ENCODE measurements around the gene IQGAP2.

The IQGAP2 gene

GRCh38 chr5:76729373-76730290 is 326.5 kb downstream of the IQGAP2 start:
- DNase-seq, result no peak

- DNase-seq, result no peak
These were observed 329.4 kb downstream of the IQGAP2 start for GRCh38 chr5:76732405-76733048.

GRCh38 chr5:76733049-76733417 is 329.9 kb downstream of the IQGAP2 start:
- no peak for DNase-seq

GRCh38 chr5:76735762-76736545 is 332.9 kb downstream of the IQGAP2 start:
- no peak for DNase-seq

DNA sequence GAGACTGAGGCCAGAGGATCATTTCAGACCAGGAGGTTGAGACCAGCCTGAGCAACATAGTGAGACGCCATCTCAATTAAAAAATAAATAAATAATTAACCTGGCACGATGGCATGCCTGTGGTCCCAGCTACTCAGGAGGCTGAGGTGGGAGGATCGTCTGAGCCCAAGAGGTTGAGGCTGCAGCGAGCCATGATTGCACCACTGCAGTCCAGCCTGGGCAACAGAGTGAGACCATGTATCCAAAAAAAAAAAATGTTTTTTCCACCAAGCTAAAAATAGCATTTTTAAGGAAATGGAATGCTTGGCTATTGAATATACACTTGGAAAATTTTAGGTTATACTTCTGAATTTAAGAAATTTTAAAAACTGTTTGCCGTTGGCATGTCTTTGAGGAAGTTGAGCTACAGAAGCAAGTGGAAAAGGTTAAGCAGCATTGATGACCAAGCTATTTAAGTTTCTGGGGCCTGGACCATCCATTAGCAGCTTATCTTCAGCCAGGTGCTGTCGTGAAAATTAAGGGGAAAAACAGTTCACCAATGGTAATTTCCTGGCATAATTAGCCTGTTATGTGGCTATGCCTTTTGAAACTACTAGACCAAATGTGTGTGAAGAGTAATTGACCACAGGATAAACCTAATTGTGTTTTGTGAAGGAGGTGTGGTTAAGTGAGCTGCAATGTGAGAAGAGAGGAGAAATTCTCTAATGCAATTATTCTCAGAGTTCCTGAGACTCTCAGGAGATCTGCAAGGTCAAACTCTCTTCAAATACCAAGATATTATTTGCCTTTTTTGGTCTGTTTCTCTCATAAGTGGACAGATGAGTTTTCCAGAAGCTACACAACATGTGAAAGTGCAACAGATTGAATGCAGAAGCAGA is 333.8 kb downstream of the IQGAP2 start:
- peak; percentile 63 for DNase-seq

DNA sequence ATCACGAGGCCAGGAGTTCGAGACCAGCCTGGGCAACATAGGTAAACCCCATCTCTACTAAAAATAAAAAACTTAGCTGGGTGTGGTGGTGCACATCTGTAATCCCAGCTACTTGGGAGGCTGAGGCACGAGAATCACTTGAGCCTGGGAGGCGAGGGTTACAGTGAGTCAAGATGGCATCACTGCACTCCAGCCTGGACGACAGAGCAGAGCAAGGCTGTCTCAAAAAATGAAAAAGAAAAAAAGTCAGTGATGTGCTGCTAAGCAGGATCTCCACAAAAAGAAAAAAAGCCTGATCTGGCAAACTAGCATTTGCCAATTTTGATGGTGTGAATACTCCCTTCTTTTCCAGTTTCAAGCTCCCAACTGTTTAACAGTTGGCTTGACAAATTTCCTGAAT is 334.8 kb downstream of the IQGAP2 start:
- DNase-seq, result peak; percentile 12

- peak; percentile 24 for DNase-seq
These were observed 338.4 kb downstream of the IQGAP2 start for GRCh38 chr5:76741506-76741905.

GRCh38 chr5:76742583-76742982 is 339.5 kb downstream of the IQGAP2 start:
- DNase-seq, result no peak

GRCh38 chr5:76744632-76745031 is 341.5 kb downstream of the IQGAP2 start:
- no peak for DNase-seq

DNA sequence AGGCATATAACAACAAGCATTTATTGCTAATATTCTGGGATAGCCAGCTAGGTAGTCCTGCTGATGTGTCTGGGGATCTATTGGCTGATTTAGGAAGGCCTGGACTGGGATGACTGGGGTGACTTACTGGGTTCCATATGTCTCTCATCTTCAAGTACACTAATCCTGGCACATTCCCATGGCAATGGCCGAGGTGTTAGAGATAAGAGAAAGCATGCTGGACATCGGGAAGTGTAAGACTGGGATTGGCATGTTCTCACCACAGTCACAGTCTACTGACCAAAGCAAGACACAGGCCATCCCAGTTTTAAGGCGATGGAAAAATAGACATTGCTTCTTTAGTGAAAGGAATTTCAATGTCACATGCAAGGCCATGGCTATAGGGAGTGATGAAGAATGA is 342.6 kb downstream of the IQGAP2 start:
- no peak for DNase-seq

- no peak for DNase-seq
These were observed 343.6 kb downstream of the IQGAP2 start for GRCh38 chr5:76746677-76747076.

GRCh38 chr5:76747706-76748105 is 344.6 kb downstream of the IQGAP2 start:
- no peak for DNase-seq

GRCh38 chr5:76751291-76751690 is 348.2 kb downstream of the IQGAP2 start:
- DNase-seq, result no peak

DNA sequence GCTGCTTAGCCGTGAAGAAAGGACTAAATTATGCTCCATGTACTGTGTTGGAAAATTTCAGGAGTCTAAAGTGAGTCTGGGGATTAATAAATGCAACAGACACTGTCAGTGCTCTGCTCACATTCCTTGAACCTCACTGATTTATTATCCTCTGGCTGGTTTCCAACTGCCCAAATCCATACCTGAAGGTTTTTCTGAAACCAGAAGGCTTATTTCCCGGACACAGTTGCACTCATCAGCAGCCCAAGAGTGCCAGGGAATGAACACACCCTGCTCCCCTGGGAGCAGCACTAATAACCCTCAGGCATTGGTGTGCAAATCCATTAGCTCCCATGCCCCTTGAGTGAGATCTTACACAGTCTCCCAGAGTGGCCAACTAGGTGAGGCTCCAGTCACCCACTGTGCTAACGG is 351.6 kb downstream of the IQGAP2 start:
- no peak for DNase-seq

- DNase-seq, result no peak
These were observed 352.9 kb downstream of the IQGAP2 start for GRCh38 chr5:76755779-76756637.

DNA sequence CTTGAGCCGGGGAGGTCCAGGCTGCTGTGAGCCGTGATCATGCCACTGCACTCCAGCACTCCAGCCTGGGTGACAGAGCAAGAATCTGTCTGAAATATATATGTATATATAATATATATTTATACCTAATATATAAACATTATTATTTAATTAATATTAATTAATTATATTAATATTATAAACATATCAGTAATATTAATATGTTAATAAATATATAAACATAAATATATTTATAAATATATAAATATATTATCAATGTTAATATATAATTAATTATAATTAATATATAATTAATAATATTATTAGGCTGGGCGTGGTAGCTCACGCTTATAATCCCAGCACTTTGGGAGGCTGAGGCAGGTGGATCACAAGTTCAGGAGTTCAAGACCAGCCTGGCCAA is 354.0 kb downstream of the IQGAP2 start:
- no peak for DNase-seq
